KMS-11 (cell line): ENCODE measurements around the gene CSF1R.

Experiments
- H2AFZ ChIP-seq: fragments of 200-600 bp; sonication (generic); 2 replicates; pipeline ENCODE4 v1.6.1; 2016; ENCODE audit warnings: antibody characterized with exemption, mixed run types, low read depth
- H3K27ac ChIP-seq: fragments of 200-600 bp; sonication (generic); 2 replicates; pipeline ENCODE4 v1.6.1; 2016; ENCODE audit warnings: mild to moderate bottlenecking, mixed run types
- H3K27me3 ChIP-seq: fragments of 200-600 bp; sonication (generic); 2 replicates; pipeline ENCODE4 v1.6.1; 2017; ENCODE audit warnings: mild to moderate bottlenecking, low read depth, mixed run types, moderate library complexity; ENCODE audit not compliant: insufficient read depth
- H3K36me3 ChIP-seq: fragments of 200-600 bp; sonication (generic); 2 replicates; pipeline ENCODE4 v1.6.1; 2017; ENCODE audit warnings: mild to moderate bottlenecking, mixed run types; ENCODE audit not compliant: insufficient read depth
- H3K4me1 ChIP-seq: fragments of 200-600 bp; sonication (generic); 2 replicates; pipeline ENCODE4 v1.6.1; 2016; ENCODE audit warnings: mild to moderate bottlenecking, low read depth, mixed run types; ENCODE audit not compliant: poor library complexity, severe bottlenecking
- H3K4me2 ChIP-seq: fragments of 200-600 bp; sonication (generic); 2 replicates; pipeline ENCODE4 v1.7.0; 2016; ENCODE audit warnings: mild to moderate bottlenecking, mixed run types
- H3K4me3 ChIP-seq: fragments of 200-600 bp; sonication (generic); IDR thresholded peaks from 2 replicates; pipeline ENCODE4 v1.6.1; 2017; ENCODE audit warnings: low read depth, low read length, mixed read lengths; ENCODE audit not compliant: insufficient read depth
- H3K79me2 ChIP-seq: fragments of 200-600 bp; sonication (generic); 2 replicates; pipeline ENCODE4 v1.6.1; 2016; ENCODE audit warnings: low read depth, mixed run types; ENCODE audit not compliant: insufficient read depth
- H3K9ac ChIP-seq: fragments of 200-600 bp; sonication (generic); 2 replicates; pipeline ENCODE4 v1.6.1; 2016; ENCODE audit warnings: mild to moderate bottlenecking, mixed run types
- H4K20me1 ChIP-seq: fragments of 200-600 bp; sonication (generic); 2 replicates; pipeline ENCODE4 v1.6.1; 2016; ENCODE audit warnings: mild to moderate bottlenecking, mixed run types; ENCODE audit not compliant: insufficient read depth
- CTCF ChIP-seq: fragments of 200-600 bp; sonication (generic); conservative IDR thresholded peaks from 2 replicates; pipeline ENCODE4 v1.6.1; 2017; ENCODE audit warnings: low read depth, mild to moderate bottlenecking, antibody characterized with exemption, low read length, moderate library complexity, mixed read lengths

The CSF1R gene

GRCh38 chr5:150057052-150057451 is 29.3 kb downstream of the CSF1R start:
- TF ChIP-seq CTCF, result no peak
- H3K79me2 ChIP-seq, result no peaks in the 10 kb centered on the region
- H3K4me2 ChIP-seq, result no peak overlapping the region
- H3K27me3 ChIP-seq, result no peaks in the 10 kb centered on the region
- H3K9ac ChIP-seq, result no peak overlapping the region
- no peaks in the 10 kb centered on the region for H4K20me1 ChIP-seq
- no peak overlapping the region for H3K4me3 ChIP-seq
- no peaks in the 10 kb centered on the region for H3K36me3 ChIP-seq
- no peak overlapping the region for H2AFZ ChIP-seq
- H3K27ac ChIP-seq, result no peak overlapping the region
- H3K4me1 ChIP-seq, result no peaks in the 10 kb centered on the region

GRCh38 chr5:150056075-150056443 is 30.3 kb downstream of the CSF1R start:
- Histone ChIP-seq H3K79me2 (no peaks in the 10 kb centered on the region), H3K9ac (no peak overlapping the region), H4K20me1 (no peaks in the 10 kb centered on the region), H3K27ac (no peak overlapping the region), H3K4me3 (no peak overlapping the region), H3K27me3 (no peaks in the 10 kb centered on the region), H2AFZ (no peak overlapping the region), H3K36me3 (peaks cover 2% of the 10 kb centered on the region; the same call in 1 of the 2 replicates), H3K4me2 (no peak overlapping the region), H3K4me1 (no peaks in the 10 kb centered on the region)
- TF ChIP-seq CTCF, result no peak

- Histone ChIP-seq H3K27me3 (no peaks in the 10 kb centered on the region), H3K4me3 (no peak overlapping the region), H3K36me3 (peaks cover 3% of the 10 kb centered on the region; the same call in 1 of the 2 replicates), H3K9ac (no peak overlapping the region), H3K4me1 (no peaks in the 10 kb centered on the region), H3K79me2 (no peaks in the 10 kb centered on the region), H3K4me2 (no peak overlapping the region), H2AFZ (no peak overlapping the region), H3K27ac (no peak overlapping the region), H4K20me1 (no peaks in the 10 kb centered on the region)
- TF ChIP-seq CTCF, result no peak
Measured at GRCh38 chr5:150055326-150056074, 30.9 kb downstream of the CSF1R start.

- H2AFZ ChIP-seq, result no peak overlapping the region
- no peak overlapping the region for H3K4me2 ChIP-seq
- no peaks in the 10 kb centered on the region for H3K4me1 ChIP-seq
- no peak overlapping the region for H3K27ac ChIP-seq
- no peak for TF ChIP-seq CTCF
- no peak overlapping the region for H3K9ac ChIP-seq
- H4K20me1 ChIP-seq, result no peaks in the 10 kb centered on the region
- no peaks in the 10 kb centered on the region for H3K27me3 ChIP-seq
- H3K79me2 ChIP-seq, result no peaks in the 10 kb centered on the region
- H3K4me3 ChIP-seq, result no peak overlapping the region
- peaks cover 3% of the 10 kb centered on the region; the same call in 1 of the 2 replicates for H3K36me3 ChIP-seq
Measured at GRCh38 chr5:150054569-150054968, 31.8 kb downstream of the CSF1R start.
